SU-DHL-6 (cell line): Measurements from ENCODE around the gene TMEM120A.

Experiments used
- EZH2phosphoT487 ChIP-seq: fragments of 200-600 bp; sonication (generic), shearing (Covaris generic); conservative IDR thresholded peaks from 2 replicates; pipeline ENCODE4 v1.6.1; 2018; ENCODE audit warnings: mild to moderate bottlenecking, antibody characterized with exemption, low read length, moderate library complexity, mixed read lengths
- TF ChIP-seq, protein P1 (sequence below): fragments of 200-600 bp; sonication (generic); IDR thresholded peaks from one replicate; pipeline ENCODE4 v1.5.1; 2017; ENCODE audit warnings: antibody characterized with exemption, mild to moderate bottlenecking, low read length, moderate library complexity; ENCODE audit not compliant: insufficient read depth, poor library complexity, severe bottlenecking

DNA sequence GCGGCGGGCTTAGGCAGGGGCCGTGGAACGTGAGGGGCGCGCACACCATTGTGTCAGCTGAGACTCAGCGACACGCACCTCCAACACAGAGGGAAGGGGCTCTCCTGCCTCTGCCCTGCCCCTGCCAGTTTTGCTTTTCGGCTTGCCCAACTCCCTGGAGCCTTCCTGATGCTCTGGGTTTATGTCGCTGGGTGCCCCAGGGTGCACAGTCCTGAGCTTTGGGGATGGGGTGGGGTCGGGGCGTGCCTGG, 13.3 kb downstream of the TMEM120A start:
- TF ChIP-seq, protein P1, sequence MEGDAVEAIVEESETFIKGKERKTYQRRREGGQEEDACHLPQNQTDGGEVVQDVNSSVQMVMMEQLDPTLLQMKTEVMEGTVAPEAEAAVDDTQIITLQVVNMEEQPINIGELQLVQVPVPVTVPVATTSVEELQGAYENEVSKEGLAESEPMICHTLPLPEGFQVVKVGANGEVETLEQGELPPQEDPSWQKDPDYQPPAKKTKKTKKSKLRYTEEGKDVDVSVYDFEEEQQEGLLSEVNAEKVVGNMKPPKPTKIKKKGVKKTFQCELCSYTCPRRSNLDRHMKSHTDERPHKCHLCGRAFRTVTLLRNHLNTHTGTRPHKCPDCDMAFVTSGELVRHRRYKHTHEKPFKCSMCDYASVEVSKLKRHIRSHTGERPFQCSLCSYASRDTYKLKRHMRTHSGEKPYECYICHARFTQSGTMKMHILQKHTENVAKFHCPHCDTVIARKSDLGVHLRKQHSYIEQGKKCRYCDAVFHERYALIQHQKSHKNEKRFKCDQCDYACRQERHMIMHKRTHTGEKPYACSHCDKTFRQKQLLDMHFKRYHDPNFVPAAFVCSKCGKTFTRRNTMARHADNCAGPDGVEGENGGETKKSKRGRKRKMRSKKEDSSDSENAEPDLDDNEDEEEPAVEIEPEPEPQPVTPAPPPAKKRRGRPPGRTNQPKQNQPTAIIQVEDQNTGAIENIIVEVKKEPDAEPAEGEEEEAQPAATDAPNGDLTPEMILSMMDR, result no peak
- TF ChIP-seq EZH2phosphoT487, result no peak
